CD4-positive, alpha-beta T cell (primary cell): ENCODE results near the gene B3GALT2. TPM values are rescaled to one million over a fixed set of nuclear protein-coding genes. Genes with fewer than 3 reads are reported as not detected.

ENCODE experiments used
- ATAC-seq: fragments of 200-7000 bp; cut with Tn5 transposase; one replicate; pipeline ENCODE4 v1.10.0; 2022; ENCODE audit warnings: mild to moderate bottlenecking; ENCODE audit not compliant: poor library complexity
- CTCF ChIA-PET: fragments of 350-600 bp; sonication (Branson Sonifier 250); formaldehyde crosslinking; loops from one replicate; lab custom pipeline; 2021; ENCODE audit warnings: antibody characterized with exemption, inconsistent platforms; lab: Charles Lee
- POLR2A ChIA-PET: fragments of 350-600 bp; sonication (Branson Sonifier 250); formaldehyde crosslinking; loops from one replicate; lab custom pipeline; 2021; ENCODE audit warnings: antibody characterized with exemption, inconsistent platforms; lab: Charles Lee
- DNase-seq, 14 experiments: peaks; one replicate each; pipeline ENCODE4 v3.0.0-alpha.2; 2013 to 2020; ENCODE audit warnings: mixed read lengths in 2 of 14
- H3K27ac ChIP-seq, 2 donors: one replicate each; pipeline versions ENCODE4 v1.5.1 to v1.7.0; 2013; ENCODE audit warnings: low read length in 2 of 2, low read depth in 1 of 2, mild to moderate bottlenecking in 1 of 2
- H3K27me3 ChIP-seq, 2 experiments: 1 replicate in 1 of 2; 2 replicates in 1 of 2; pipeline versions ENCODE4 v1.6.1 to v1.7.0; 2013; ENCODE audit warnings: low read length in 2 of 2, control low read depth in 1 of 2, mild to moderate bottlenecking in 1 of 2, moderate library complexity in 1 of 2; ENCODE audit not compliant: insufficient read depth in 2 of 2, control insufficient read depth in 1 of 2
- H3K36me3 ChIP-seq: one replicate; pipeline ENCODE4 v1.6.1; 2013; ENCODE audit warnings: low read length, control low read depth; ENCODE audit not compliant: insufficient read depth
- H3K4me1 ChIP-seq: one replicate; pipeline ENCODE4 v1.6.1; 2013; ENCODE audit warnings: low read length, control low read depth; ENCODE audit not compliant: insufficient read depth
- H3K4me3 ChIP-seq: one replicate; pipeline ENCODE4 v1.5.1; 2013; ENCODE audit warnings: mild to moderate bottlenecking, low read length, moderate library complexity
- H3K9me3 ChIP-seq, 2 experiments: 1 replicate in 1 of 2; 2 replicates in 1 of 2; pipeline versions ENCODE4 v1.6.1 to v1.7.0; 2013; ENCODE audit warnings: low read length in 2 of 2, mild to moderate bottlenecking in 2 of 2, control low read depth in 1 of 2, moderate library complexity in 1 of 2; ENCODE audit not compliant: control insufficient read depth in 1 of 2, insufficient read depth in 1 of 2
- H3K27ac Mint-ChIP-seq: one replicate; pipeline ENCODE4 v1.8.0; 2020; ENCODE audit warnings: mixed read lengths
- H3K27me3 Mint-ChIP-seq: one replicate; pipeline ENCODE4 v1.8.0; 2021; ENCODE audit warnings: mixed read lengths
- H3K36me3 Mint-ChIP-seq: one replicate; pipeline ENCODE4 v1.8.0; 2021; ENCODE audit warnings: low read depth, mixed read lengths
- H3K4me1 Mint-ChIP-seq: one replicate; pipeline ENCODE4 v1.8.0; 2021; ENCODE audit warnings: low read depth, mixed read lengths
- H3K4me3 Mint-ChIP-seq: one replicate; pipeline ENCODE4 v1.8.0; 2020; ENCODE audit warnings: mild to moderate bottlenecking, mixed read lengths
- H3K9me3 Mint-ChIP-seq: one replicate; pipeline ENCODE4 v1.8.0; 2020; ENCODE audit warnings: mixed read lengths
- intact Hi-C, 2 experiments: fragments of 100-400 bp; cut with DNase I in 1 of 2; cut with micrococcal nuclease in 1 of 2; formaldehyde crosslinking; loops; one replicate each; pipeline versions ENCODE4 v1.15.1 to v1.9.0; 2023 to 2025; cut with DNase I, micrococcal nuclease
- total RNA-seq, 174 experiments: library from RNA in 2 of 174; stranded (reverse) in 2 of 174; gene quantifications; one replicate each; pipeline ENCODE4 v1.2.3 and lab custom pipeline; 2021 to 2026
- TF ChIP-seq, protein P1 (sequence below): fragments of 200-600 bp; IDR thresholded peaks from one replicate; pipeline ENCODE4 v1.8.0; 2022; ENCODE audit warnings: antibody characterized with exemption, mild to moderate bottlenecking

Gene B3GALT2
- total RNA-seq, 2 experiments from 2014 or later: 0.22 to 0.25 TPM

DNA sequence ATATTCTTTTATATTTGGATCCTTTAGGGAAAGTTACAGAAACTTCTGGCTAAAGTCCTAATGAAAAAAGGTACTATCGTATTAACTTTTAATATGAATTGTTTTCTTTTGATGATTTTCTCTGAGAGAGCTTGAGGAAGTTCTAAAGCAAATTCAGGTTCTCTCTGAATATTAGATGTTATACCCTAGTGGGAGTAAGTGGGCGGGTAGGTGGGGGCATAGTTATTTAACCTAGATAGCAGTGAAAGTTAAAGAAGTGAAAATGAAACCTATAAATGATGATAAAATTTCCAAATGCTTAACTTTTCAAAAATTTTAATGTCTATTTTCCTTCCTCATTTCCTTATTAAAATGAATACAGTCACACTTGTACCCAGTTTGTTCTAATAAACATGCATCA, 26.2 kb upstream of the B3GALT2 start:
- TF ChIP-seq, protein P1, sequence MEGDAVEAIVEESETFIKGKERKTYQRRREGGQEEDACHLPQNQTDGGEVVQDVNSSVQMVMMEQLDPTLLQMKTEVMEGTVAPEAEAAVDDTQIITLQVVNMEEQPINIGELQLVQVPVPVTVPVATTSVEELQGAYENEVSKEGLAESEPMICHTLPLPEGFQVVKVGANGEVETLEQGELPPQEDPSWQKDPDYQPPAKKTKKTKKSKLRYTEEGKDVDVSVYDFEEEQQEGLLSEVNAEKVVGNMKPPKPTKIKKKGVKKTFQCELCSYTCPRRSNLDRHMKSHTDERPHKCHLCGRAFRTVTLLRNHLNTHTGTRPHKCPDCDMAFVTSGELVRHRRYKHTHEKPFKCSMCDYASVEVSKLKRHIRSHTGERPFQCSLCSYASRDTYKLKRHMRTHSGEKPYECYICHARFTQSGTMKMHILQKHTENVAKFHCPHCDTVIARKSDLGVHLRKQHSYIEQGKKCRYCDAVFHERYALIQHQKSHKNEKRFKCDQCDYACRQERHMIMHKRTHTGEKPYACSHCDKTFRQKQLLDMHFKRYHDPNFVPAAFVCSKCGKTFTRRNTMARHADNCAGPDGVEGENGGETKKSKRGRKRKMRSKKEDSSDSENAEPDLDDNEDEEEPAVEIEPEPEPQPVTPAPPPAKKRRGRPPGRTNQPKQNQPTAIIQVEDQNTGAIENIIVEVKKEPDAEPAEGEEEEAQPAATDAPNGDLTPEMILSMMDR: no peak
- Mint-ChIP-seq H3K27ac (no peak overlapping the region), H3K27me3 (no peaks in the 10 kb centered on the region), H3K4me1 (peaks cover 34% of the 10 kb centered on the region), H3K4me3 (no peak overlapping the region), H3K9me3 (peaks cover 5% of the 10 kb centered on the region), H3K36me3 (peaks cover 94% of the 10 kb centered on the region)
- ATAC-seq (no peak), DNase-seq (no peak)
- Histone ChIP-seq H3K27ac (no peak overlapping the region), H3K27me3 (no peaks in the 10 kb centered on the region), H3K36me3 (peaks cover 36% of the 10 kb centered on the region), H3K4me3 (no peak overlapping the region), H3K4me1 (no peaks in the 10 kb centered on the region), H3K9me3 (peaks cover under 1 to 4% of the 10 kb centered on the region in 2 experiments)
- POLR2A ChIA-PET: no interaction called here
- CTCF ChIA-PET: no interaction called here
- intact Hi-C loops: no loop called here

DNA sequence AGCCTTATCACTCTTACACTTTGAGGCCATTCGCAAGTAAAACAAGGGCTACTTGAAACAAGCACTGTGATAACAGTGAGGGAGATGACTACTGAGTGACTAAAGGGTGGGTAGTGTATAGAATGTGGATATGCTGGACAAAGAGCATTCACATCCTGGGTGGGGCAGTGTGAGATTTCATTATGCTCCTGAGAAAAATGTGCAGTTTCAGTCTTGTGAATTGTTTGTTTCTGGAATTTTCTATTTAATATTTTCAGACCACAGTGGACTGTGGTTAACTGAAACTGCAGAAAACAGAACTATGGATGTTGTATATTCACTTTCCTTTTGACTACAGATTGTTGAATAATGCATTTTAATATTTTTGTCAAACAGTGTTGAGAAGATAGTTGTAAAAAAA, 25.1 kb upstream of the B3GALT2 start:
- H3K27me3 Mint-ChIP-seq: no peaks in the 10 kb centered on the region
- peaks cover 7% of the 10 kb centered on the region for H3K9me3 Mint-ChIP-seq
- H3K4me1 Mint-ChIP-seq: peaks cover 38% of the 10 kb centered on the region

DNA sequence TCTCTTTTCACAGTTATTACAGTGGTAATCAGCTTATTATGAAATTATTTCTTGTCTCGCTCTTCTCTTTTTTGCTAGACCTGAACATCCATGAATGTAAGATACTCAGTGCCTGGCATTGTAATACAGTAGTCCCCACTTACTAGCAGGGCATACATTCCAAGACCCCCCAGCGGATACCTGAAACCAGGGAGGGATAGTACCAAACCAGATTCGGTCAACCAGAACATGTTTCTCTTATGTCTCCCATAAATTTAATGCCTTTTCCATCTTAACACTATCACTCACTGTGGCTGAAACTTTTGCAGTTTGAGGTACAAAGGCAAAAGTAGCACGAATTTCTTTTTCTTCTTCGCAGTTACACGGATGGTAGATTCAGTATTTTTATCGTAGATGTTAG, 24.6 kb upstream of the B3GALT2 start:
- Mint-ChIP-seq H3K9me3 (peaks cover 7% of the 10 kb centered on the region), H3K4me1 (peaks cover 42% of the 10 kb centered on the region), H3K27me3 (no peaks in the 10 kb centered on the region), H3K4me3 (no peak overlapping the region), H3K36me3 (peaks cover 94% of the 10 kb centered on the region), H3K27ac (no peak overlapping the region)
- Histone ChIP-seq H3K27me3 (no peaks in the 10 kb centered on the region), H3K36me3 (peaks cover 38% of the 10 kb centered on the region), H3K9me3 (peaks cover 4 to 7% of the 10 kb centered on the region in 2 experiments), H3K4me3 (no peak overlapping the region), H3K27ac (no peak overlapping the region), H3K4me1 (no peaks in the 10 kb centered on the region)
- DNase-seq (no peak), ATAC-seq (no peak)
- ChIA-PET POLR2A (no interaction called here), CTCF (no interaction called here)
- intact Hi-C loops: no loop called here
- TF ChIP-seq, protein P1: no peak

More for the DNA sequence above, 25.1 kb upstream of the B3GALT2 start:
- H3K4me3 ChIP-seq: no peak overlapping the region
- DNase-seq: peak in 1 of 14 experiments; percentile 5
- H3K36me3 ChIP-seq: peaks cover 33% of the 10 kb centered on the region
- Mint-ChIP-seq H3K36me3 (peaks cover 94% of the 10 kb centered on the region), H3K4me3 (no peak overlapping the region), H3K27ac (no peak overlapping the region)
- intact Hi-C loops: no loop called here
- H3K27me3 ChIP-seq: no peaks in the 10 kb centered on the region
- peaks cover 4 to 7% of the 10 kb centered on the region in 2 experiments for H3K9me3 ChIP-seq
- H3K4me1 ChIP-seq: no peaks in the 10 kb centered on the region
- no peak for ATAC-seq
- POLR2A ChIA-PET: no interaction called here
- H3K27ac ChIP-seq: no peak overlapping the region
- TF ChIP-seq, protein P1: no peak
- CTCF ChIA-PET: no interaction called here
